NT2/D1 (cell line): ENCODE data around the gene ZNG1C.
"Not testable (repeated sequence)": the region's sequence is repeated elsewhere in the genome, so short reads cannot be mapped to it uniquely, and the experiment has no call there.

Experiments used
- SUZ12 ChIP-seq: IDR thresholded peaks from 2 replicates; pipeline ENCODE4 v1.6.1; 2011; ENCODE audit not compliant: insufficient read length, insufficient read depth; ENCODE audit errors: extremely low read depth
- YY1 ChIP-seq: IDR thresholded peaks from 2 replicates; pipeline ENCODE4 v1.6.1; 2011; ENCODE audit not compliant: insufficient read length, insufficient read depth
- ZNF274 ChIP-seq: IDR thresholded peaks from 2 replicates; pipeline ENCODE4 v1.6.1; 2011; ENCODE audit warnings: mild to moderate bottlenecking, low read depth, low read length

DNA sequence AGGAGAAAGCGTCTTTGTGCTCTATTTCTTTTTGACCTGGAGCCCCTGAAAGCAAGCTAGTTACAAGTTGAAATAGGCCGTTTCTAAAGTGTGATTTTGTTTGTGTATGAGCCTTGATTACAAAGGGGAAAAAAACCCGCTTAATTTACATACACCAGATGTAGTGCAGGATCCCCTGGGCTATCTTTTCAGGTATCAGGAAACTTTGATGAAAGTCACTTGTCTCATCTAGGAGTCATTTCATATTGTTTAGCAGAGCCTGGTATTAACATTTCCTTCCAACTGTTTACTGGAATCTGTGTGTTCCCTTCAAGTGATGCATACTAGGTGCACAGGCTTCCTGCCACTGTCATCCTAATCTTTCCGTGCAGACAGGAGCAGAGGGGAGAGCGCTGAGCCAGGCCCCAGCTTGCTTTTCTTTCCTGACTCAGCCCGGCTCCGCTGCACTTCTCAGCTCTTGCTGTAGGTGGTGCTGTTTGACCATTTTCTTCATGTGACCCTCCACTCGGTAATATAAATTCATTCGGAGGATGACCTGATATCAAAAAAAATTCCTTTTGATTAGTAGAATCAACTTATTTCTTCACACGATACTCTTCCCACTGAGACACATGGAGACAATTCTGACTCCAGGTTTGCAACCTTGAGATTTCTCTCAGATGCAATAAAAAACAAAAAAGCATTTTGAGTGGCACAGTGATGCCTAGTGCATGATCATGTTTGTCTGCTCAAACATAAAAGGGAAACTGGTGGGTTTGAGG lies 100.7 kb downstream of the ZNG1C start:
- not testable (repeated sequence) for TF ChIP-seq YY1, ZNF274, SUZ12
